GM23248 (cell line): ENCODE data around the gene CHST3.

ENCODE experiments used
- EZH2 ChIP-seq: fragments of 200-600 bp; sonication (generic); IDR thresholded peaks from 2 replicates; pipeline ENCODE4 v1.6.1; 2018; ENCODE audit warnings: antibody characterized with exemption, mild to moderate bottlenecking; ENCODE audit not compliant: insufficient read depth, poor library complexity, severe bottlenecking
- EZH2phosphoT487 ChIP-seq: fragments of 200-600 bp; sonication (generic); IDR thresholded peaks from 2 replicates; pipeline ENCODE4 v1.6.1; 2018; ENCODE audit warnings: antibody characterized with exemption, moderate library complexity, mild to moderate bottlenecking, low read depth; ENCODE audit not compliant: insufficient read depth

GRCh38 chr10:72020914-72021809 is 57.0 kb downstream of the CHST3 start:
- TF ChIP-seq EZH2 (no peak), EZH2phosphoT487 (no peak)
